K562 (cell line): ENCODE results near the gene MMP19. TPM values are rescaled to one million over a fixed set of nuclear protein-coding genes. Genes with fewer than 3 reads are reported as not detected.

Experiments used
- E2F8 ChIP-seq: fragments of 450-650 bp; IDR thresholded peaks from 2 replicates; pipeline ENCODE4 v1.7.1; 2018; ENCODE audit warnings: mild to moderate bottlenecking, low read depth; ENCODE audit not compliant: partially characterized antibody
- HBP1 ChIP-seq: fragments of 450-650 bp; formaldehyde crosslinking; IDR thresholded peaks from 2 replicates; pipeline ENCODE4 v1.4.0; 2022; ENCODE audit warnings: missing genetic modification characterization
- IRF1 ChIP-seq: sonication (generic); formaldehyde crosslinking; IDR thresholded peaks from 2 replicates; pipeline ENCODE4 v1.8.0; 2022; ENCODE audit warnings: missing genetic modification reagents, mild to moderate bottlenecking, borderline replicate concordance
- NFRKB ChIP-seq: fragments of 450-650 bp; IDR thresholded peaks from 2 replicates; pipeline ENCODE4 v1.6.1; 2016; ENCODE audit warnings: low read depth
- NR1H2 ChIP-seq: sonication (generic); formaldehyde crosslinking; IDR thresholded peaks from 2 replicates; pipeline ENCODE4 v1.4.0; 2020; ENCODE audit warnings: mild to moderate bottlenecking, missing genetic modification reagents
- NUFIP1 ChIP-seq: fragments of 450-650 bp; IDR thresholded peaks from 2 replicates; pipeline ENCODE4 v1.6.1; 2018; ENCODE audit not compliant: partially characterized antibody
- RBBP5 ChIP-seq: fragments of 200-600 bp; sonication (generic); IDR thresholded peaks from 2 replicates; pipeline ENCODE4 v1.6.1; 2012; ENCODE audit warnings: borderline replicate concordance, mild to moderate bottlenecking, low read length, control low read depth, inconsistent platforms; ENCODE audit not compliant: insufficient read depth, poor library complexity, severe bottlenecking
- RFX1 ChIP-seq: fragments of 450-650 bp; IDR thresholded peaks from 2 replicates; pipeline ENCODE4 v1.6.1; 2016; ENCODE audit warnings: mild to moderate bottlenecking, moderate library complexity
- ZBTB33 ChIP-seq: sonication (generic); formaldehyde crosslinking; IDR thresholded peaks from 2 replicates; pipeline ENCODE4 v1.8.1; 2023; ENCODE audit warnings: mild to moderate bottlenecking, missing genetic modification reagents
- ZNF263 ChIP-seq: sonication (generic); formaldehyde crosslinking; IDR thresholded peaks from 2 replicates; pipeline ENCODE4 v1.8.0; 2022; ENCODE audit warnings: mild to moderate bottlenecking, missing genetic modification reagents, borderline replicate concordance
- ZNF282 ChIP-seq: sonication (generic); formaldehyde crosslinking; IDR thresholded peaks from 2 replicates; pipeline ENCODE4 v1.8.1; 2023; ENCODE audit warnings: missing genetic modification reagents
- polyA plus RNA-seq, 8 experiments: library from polyadenylated mRNA; depleted of rRNA in 4 of 8; stranded (reverse) in 5 of 8; unstranded in 3 of 8; fragments of >200 nt; fragmentation: Nextera tagmentation in 2 of 8; fragmentation: Illumina TruSeq in 1 of 8; extraction: Ambion mirVana in 2 of 8; extraction: Trizol in 1 of 8; gene quantifications; 2 replicates each; pipeline versions ENCODE4 v1.2.1 to v1.2.3, GENCODE V29; 2011 to 2014; ENCODE audit warnings: inconsistent platforms in 1 of 8, missing spikeins in 1 of 8
- total RNA-seq, 7 experiments: library from RNA; depleted of rRNA in 6 of 7; stranded (reverse); fragments of >200 nt in 6 of 7; fragmentation: Illumina TruSeq in 2 of 7; extraction: Trizol in 2 of 7; gene quantifications; 2 replicates each; pipeline versions ENCODE4 v1.2.1 to v1.2.3, GENCODE V29; 2011 to 2021; ENCODE audit warnings: low replicate concordance in 1 of 7
- TF ChIP-seq, protein P1 (sequence below): sonication (generic); IDR thresholded peaks from 2 replicates; pipeline ENCODE4 v1.6.1; 2016
- TF ChIP-seq, protein P2 (sequence below): sonication (generic); formaldehyde crosslinking; IDR thresholded peaks from 2 replicates; pipeline ENCODE4 v1.4.0; 2020; ENCODE audit warnings: mild to moderate bottlenecking, missing genetic modification reagents
- TF ChIP-seq, protein P3 (sequence below): fragments of 450-650 bp; conservative IDR thresholded peaks from 2 replicates; pipeline ENCODE4 v1.6.1; 2016; ENCODE audit warnings: missing genetic modification characterization, low read depth, mild to moderate bottlenecking, missing compliant biosample characterization, moderate library complexity

The MMP19 gene
- total and polyA plus RNA-seq, 9 of the 15 experiments (the other 6 are each of a cell fraction or from before 2014, with no cell fraction given): 0.14 to 1.6 (median 0.66) TPM

- TF ChIP-seq ZBTB33 (CRISPR knock-in tag): no peak
- 0 out of 2 replicates have a peak, but pooled peaks have one; percentile 56 for TF ChIP-seq NR1H2 (CRISPR knock-in tag)
- no peak for TF ChIP-seq ZNF263 (CRISPR knock-in tag)
- no peak for TF ChIP-seq IRF1
- no peak for TF ChIP-seq E2F8
- TF ChIP-seq NFRKB: no peak
- TF ChIP-seq, protein P1, sequence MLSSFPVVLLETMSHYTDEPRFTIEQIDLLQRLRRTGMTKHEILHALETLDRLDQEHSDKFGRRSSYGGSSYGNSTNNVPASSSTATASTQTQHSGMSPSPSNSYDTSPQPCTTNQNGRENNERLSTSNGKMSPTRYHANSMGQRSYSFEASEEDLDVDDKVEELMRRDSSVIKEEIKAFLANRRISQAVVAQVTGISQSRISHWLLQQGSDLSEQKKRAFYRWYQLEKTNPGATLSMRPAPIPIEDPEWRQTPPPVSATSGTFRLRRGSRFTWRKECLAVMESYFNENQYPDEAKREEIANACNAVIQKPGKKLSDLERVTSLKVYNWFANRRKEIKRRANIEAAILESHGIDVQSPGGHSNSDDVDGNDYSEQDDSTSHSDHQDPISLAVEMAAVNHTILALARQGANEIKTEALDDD: peak; percentile 35; the same call in 1 of the 2 replicates
- TF ChIP-seq NUFIP1: no peak
- no peak for TF ChIP-seq HBP1 (CRISPR knock-in tag)
- TF ChIP-seq RBBP5: no peak
- no peak for TF ChIP-seq ZNF282 (CRISPR knock-in tag)
- TF ChIP-seq, protein P2, sequence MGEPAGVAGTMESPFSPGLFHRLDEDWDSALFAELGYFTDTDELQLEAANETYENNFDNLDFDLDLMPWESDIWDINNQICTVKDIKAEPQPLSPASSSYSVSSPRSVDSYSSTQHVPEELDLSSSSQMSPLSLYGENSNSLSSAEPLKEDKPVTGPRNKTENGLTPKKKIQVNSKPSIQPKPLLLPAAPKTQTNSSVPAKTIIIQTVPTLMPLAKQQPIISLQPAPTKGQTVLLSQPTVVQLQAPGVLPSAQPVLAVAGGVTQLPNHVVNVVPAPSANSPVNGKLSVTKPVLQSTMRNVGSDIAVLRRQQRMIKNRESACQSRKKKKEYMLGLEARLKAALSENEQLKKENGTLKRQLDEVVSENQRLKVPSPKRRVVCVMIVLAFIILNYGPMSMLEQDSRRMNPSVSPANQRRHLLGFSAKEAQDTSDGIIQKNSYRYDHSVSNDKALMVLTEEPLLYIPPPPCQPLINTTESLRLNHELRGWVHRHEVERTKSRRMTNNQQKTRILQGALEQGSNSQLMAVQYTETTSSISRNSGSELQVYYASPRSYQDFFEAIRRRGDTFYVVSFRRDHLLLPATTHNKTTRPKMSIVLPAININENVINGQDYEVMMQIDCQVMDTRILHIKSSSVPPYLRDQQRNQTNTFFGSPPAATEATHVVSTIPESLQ: 0 out of 2 replicates have a peak, but pooled peaks have one; percentile 46
- TF ChIP-seq, protein P3, sequence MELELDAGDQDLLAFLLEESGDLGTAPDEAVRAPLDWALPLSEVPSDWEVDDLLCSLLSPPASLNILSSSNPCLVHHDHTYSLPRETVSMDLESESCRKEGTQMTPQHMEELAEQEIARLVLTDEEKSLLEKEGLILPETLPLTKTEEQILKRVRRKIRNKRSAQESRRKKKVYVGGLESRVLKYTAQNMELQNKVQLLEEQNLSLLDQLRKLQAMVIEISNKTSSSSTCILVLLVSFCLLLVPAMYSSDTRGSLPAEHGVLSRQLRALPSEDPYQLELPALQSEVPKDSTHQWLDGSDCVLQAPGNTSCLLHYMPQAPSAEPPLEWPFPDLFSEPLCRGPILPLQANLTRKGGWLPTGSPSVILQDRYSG: no peak
- peak; percentile 55; the same call in 1 of the 2 replicates for TF ChIP-seq RFX1
Measured at GRCh38 chr12:55847603-55848291, 5.0 kb upstream of the MMP19 start (continued).
